Measurements from ENCODE around the gene TIAM2.
"Not testable (repeated sequence)": the region's sequence is repeated elsewhere in the genome, so short reads cannot be mapped to it uniquely, and the experiment has no call there.

Gene TIAM2

DNA sequence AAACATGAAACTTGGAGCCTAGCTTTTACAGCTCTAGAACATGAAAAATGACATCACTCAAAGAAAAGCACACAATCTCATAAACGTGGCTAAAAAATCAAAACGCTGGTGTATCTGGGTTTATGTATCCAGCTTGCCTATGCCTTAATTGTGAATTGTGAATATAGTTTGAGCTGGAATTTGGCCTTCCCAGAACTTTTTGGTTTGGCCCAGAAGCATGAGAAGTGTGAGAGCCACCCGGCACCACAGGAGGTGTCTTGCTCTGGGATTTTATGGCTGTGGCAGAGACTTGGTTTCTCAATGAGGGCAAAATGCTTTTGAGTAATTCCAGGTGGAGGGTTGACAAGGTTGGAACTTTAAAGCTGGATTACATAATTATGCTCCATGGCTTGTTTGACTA, 69.2 kb downstream of the TIAM2 start:
- FAIRE-seq: no peak

DNA sequence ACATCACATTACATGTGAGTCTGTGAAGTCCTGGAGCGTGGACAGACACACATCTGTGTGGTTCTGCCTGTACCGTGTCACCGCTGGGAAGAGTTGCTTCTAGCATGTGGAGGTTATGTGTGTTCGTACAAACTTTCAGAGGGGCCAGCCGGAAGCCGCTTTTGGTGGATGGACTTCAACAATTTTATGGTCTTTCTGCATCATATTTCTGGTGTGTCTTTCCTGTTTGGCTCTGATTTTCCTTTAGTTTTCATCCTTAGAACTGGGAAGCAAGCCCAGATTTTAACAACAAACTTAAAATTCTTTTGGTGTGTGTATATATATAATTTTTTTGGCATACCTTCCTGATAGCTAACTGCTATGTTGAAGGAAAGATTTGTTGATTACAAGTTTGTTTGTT, 71.2 kb downstream of the TIAM2 start:
- peak; percentile 41 for FAIRE-seq

DNA sequence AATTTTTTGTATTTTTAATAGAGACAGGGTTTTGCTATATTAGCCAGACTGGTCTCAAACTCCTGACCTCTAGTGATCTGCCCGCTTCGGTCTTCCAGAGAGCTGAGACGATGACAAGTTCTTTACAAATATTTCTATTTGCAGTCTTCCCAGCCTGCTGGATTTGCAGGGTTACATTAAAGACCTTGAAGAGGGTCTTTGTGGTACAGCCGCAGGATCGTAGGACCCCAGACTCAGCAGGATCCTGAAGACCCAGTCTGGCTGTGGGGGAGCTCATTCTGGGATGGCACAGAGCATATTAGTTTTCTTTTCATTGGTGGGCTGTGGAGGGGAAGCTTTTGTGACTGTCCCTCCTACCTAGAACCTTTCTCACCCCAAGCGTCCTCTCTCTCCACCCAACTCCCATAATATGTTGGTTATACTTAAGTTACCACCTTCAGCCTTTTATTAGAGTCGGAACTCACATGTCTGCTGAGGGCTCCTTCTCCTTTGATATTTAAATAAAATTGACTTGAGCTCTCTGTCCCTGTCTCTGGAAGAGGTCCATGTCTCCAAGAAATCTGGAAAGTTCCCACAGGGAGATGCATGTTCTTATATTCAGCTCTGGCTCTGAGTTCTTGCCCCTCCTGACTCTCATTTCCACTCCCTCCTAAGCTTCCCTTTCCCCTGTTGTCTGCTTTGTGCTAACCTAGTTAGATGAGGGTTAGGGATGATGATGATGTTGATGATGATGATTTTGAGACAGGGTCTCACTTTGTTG, 72.0 kb downstream of the TIAM2 start:
- FAIRE-seq: no peak

DNA sequence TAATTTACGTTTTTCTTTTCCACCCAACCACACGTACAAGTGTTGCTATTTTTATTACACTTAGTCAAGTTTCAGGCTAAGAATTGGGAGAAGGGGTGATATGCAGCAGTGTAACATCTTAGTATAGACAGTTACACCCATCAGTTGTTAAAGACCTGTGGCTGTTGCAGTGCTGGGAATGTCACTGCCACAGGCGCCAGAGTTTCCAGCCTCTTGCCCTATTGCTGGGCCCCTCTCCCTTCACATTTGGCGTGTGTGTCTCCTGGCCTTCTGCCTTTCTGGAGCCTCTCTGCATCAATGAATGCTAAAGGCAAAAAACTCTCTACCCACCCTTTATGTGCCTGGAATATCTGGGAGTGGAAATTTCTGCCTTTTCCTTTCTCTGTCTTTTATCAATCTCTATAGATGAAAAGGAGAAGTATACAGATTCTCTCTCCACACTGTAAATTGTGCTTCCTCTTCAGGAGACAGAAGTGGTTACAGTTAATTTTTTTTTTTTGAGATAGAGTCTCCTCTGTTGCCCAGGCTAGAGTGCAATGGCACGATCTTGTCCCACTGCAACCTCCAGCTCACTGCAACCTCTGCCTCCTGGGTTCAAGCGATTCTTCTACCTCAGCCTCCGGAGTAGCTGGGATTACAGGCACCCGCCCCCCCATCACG, 73.0 kb downstream of the TIAM2 start:
- FAIRE-seq: no peak

DNA sequence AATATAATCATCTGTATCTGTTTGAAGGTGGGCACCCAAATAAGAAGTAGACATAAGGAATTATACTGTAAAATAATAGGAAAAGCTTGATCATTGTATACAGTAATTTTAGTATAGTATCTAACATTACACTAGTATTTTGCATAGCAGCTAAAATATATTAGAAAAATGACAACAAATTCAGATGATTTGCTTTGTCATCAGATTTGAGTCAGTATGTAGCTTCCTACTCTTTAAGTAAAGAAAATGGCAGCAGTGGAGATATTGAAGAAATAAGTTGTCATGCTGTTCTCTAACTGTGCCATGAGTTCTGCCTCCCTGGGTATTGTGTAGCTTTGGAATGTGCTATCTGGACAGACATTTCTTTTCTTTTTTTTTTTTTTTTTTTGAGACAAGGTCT, 74.4 kb downstream of the TIAM2 start:
- no peak for FAIRE-seq

DNA sequence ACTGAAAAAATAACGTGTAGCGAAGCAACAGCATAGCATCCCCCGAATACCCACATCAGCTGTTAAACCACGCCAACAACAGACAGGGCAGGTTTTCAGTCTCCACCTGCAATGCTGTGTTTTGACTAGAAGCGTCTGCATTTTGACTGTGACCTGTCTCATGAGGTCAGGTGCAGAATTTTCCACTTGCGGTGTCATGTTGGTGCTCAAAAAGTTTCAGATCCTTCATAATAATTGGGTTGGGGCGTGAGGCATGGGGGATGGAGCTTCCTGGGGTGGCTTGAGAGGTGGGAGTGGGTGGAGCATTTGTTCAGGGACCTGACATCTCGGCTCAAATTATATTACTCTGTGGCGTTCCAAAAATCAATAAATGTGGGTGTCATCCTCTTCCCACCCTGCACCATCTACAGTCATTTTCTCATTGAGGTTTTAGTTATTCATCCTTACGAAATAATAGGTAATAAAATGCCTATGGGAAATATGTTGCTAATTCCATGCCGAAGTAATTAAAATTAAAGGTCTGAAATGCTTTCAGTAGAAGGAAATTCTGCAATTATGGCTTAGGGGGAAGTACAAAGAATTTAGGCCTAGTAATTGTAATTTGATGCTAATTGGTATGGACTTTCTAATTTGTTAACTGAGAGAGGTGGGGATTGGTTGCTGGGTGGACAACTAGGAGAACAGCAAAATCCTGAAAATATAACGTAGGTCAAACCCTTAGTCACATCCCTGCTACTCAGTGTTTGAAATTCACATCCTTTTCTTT, 81.0 kb downstream of the TIAM2 start:
- FAIRE-seq: no peak

DNA sequence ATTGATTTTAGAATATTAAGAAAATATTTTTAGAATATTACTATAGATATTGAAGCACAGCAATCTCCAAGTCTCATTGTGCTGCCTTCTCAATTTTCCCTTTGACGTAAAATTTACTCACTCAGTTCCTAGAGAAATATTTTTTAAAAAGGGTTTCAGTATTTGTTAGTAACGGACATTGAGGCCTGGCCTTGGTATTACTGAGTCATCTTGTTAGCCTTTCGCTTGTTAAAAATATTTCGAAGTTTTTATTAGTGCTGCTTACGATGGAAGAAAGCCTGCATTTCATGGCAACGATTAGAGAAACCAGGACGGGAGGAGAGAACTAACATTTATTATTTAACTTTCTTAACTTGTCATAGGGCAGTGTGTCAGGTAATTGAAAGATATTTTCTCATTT, 82.2 kb downstream of the TIAM2 start:
- no peak for FAIRE-seq

DNA sequence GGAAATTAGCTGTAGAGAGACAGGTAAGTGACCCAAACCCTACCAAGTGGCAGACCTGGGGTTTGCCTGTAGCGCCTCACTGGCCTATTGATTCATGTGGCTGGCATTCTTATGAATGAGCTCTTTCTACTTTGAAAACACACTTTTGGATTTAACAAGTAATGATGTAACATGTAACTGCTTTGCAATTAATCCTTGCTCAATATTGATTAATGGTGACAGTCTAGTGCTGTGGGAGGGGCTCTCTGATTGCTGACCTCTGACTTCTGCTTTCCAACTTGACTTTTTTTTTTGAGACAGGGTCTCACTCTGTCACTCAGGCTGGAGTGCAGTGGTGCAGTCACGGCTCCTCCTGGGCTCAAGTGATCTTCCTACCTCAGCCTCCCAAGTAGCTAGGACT, 82.7 kb downstream of the TIAM2 start:
- FAIRE-seq: no peak

DNA sequence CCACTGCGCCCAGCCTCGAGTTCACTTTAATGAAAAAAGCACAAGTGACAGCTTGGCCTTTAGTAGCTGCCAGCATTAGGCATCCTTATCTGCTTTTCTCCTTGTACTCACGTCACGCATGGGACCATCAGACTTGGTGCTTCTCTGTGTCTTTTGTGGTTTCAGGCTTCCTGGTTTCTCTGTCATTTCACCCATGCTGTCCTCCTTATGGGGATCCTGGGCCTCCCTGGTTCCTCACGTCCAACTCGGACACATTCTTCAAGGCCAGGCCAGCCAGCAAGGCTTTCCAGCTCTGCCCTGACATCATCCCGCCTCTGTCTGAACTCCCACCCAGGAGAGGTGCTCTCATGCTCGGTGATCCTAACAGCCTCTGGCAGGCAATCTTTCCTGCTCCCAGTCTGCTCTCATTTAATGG, 83.2 kb downstream of the TIAM2 start:
- FAIRE-seq: no peak

DNA sequence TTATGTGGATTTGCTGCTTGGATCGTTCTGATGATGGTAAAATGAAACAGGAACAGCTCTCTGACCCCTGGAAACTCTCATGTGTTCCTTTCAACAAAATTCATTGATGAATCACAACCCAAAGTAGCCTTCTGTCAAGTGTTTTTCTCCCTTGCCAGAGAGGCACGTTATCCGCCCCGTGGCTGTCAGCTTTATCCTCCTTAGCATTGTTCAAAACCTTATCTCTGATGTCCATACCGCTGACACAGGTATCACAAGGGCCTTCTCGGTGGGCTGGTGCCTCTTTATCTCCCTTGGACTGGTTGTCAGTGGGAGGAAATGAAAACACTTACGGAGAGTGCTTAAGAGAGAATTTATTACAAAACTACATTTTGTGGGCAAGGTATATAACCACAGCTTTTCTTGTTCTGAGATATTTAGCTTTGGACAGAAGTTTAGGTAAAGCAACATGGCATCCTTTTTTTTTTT, 84.9 kb downstream of the TIAM2 start:
- no peak for FAIRE-seq

DNA sequence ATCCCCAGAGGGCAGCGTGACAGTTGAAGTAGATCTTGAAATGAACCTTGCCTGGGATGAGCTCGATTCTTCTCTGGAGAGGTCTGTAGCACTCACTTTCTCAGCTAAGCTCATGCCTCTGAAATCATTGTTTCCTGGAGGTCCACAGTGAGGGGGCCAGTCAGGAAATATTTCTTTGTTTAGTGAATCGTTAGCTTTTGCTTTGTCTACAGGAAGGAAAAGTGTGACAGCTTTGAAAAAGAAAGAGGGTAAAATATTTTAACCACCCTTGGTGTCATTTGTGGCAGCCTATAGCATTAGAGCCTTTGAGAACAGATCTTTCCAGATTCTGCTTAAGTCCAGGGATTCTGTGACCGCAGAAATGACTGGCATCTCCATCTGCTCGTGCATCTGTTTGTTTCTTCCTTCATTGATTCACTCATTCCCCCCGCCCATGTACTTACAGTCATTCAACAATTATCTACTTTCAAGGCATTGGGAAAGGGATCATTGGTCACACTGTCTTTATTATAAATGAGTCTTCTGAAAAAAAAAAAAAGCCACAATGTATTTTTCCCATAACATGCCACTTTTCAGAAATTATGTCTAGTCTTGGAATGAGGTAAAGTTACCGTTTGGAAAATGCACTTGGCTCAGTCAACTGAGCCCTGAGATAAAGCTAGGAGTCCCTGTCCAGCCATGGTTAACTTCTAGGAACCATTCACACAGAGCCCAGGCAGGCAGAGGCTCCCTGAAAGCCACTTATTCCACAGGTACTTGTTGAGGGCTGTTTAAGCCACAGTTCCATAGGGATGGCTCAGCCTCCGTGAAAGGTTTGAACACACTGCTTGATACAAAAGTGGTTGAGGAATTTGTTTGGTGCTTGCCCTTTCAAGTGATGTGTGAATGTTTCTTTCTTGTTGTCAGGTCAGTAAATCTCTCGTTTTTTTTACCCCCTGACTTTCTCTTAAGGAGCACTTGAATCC, 86.0 kb downstream of the TIAM2 start:
- FAIRE-seq: no peak

DNA sequence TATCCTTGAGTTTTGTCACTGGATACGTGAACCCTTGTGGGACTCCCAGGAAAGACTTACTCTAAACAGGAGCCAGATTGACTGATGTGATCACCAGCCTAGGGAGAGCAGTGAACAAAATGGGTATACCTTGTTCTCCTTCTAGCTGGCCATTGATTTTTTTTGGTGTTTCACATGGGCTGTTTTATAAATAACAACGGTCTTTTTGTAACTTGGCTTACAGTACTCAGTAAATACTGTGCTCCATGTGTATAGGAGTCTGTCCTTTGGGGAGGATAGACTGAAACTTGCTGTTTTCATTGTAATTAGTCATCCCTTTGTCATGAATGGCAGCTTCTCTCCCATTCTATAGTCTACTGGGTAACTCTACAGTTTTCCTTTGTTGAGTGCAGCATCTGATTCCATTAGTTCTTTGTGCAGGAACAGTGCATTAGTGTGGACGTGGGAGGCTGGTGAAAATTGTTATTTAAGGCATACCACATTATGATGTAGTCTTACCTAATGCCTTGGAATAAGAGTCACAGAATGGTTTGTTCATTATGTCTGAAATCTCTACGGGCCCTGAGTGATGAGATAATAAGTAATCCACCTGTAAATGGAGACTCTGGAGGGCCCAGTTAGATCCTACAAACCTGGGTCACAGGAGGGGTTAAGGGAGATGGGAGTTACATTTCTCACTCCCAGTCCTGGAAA, 89.5 kb downstream of the TIAM2 start:
- FAIRE-seq: no peak

DNA sequence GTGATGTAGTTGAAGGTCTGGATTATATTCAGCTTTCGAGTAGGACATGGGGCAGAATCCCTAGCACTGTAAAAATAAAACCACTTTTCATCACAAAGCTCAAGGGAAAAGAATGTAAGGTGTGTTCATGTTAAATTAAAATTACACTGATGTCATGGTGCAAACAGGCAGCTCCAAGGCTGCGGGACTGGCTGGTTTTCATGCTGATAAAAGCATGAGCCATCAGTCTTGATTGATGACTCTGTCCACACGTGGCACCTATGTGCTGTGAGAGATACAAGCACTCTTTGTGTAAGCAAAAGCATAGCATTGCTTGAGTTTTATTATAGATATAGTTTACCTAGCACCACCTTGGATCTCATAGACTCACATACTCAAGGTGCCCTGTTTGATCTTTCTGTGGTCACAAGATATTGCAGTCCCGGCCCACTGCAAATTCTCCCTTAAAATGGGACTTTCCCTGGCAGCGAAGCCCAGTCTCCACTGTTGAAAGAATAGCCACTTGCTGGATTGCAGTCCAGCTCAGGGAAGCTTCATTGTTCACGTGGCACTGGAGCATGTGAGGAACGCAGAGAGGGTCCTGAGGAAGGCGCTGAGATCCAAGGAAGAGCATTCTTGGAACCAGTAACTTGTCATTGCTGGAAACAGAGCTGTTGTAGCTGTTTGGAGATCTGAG, 90.6 kb downstream of the TIAM2 start:
- FAIRE-seq: no peak

DNA sequence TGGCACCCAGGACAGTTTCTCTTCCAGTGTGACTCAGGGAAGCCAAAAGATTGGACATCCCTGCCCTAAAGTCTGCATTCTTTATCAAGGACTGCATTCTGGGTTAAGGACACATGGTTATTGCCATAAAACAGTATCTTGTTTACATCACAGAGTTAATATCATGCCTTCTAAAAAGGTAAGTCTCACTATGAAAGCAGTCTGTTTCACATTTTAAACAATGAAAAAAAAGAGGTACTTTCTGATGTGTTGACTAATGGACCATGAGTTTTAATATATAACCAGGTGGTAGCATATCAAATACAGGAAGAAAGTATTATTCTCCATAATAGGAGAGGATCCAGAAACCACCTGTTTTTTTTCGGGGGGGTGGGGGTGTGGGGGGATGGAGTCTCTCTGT, 93.7 kb downstream of the TIAM2 start:
- no peak for FAIRE-seq

DNA sequence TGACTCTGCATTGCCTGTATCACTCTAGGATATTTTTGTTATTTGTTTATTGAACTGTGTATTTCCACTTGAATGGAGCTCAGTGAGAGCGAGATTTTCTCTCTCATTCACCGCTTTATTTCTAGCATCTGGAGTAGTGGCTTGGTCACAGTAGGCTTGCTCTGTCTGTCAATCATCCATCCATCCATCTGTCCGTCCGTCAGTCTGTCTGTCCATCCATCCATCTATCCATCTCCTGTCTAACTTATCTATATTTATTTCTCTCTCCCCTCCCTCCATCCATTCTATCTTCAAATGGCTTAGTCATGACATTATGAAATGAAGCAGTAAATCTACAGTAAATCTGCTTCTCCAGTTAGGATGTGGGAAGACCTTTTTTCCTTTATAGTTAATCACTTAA, 94.6 kb downstream of the TIAM2 start:
- FAIRE-seq: no peak

DNA sequence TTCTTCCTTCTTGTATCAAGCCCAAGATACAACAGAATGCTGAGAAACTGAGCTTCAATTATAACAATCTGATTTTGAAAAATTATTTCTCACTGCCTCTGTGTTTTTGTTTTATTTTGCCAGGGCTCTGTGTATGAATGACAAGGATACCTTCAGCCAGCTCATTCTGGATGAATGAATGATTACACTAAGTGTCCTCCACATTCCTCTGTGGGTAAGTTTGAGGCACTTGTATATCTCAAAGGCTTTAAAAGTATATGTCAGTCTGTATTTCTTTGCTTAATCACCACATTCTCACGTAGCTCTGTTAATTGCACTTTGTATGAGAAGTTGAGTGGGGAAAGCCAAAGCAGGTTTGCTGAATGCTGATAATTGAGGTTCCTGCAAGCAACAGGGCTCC, 95.1 kb downstream of the TIAM2 start:
- FAIRE-seq: no peak

DNA sequence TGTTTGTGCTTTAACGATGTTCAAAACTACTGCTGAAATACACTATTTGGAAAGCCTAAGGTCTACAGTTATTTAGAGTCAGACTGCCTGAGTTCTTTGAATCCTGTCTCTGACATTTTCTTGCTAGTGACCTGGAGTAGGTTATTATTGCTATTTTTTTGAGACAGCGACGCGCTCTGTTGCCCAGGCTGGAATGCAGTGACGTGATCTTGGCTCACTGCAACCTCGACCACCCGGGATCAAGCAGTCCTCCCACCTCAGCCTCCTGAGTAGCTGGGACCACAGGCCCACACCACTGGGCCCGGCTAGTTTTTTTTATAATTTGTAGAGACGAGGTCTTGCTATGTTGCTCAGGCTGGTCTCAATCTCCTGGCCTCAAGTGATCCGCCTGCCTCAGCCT, 96.6 kb downstream of the TIAM2 start:
- FAIRE-seq: no peak

DNA sequence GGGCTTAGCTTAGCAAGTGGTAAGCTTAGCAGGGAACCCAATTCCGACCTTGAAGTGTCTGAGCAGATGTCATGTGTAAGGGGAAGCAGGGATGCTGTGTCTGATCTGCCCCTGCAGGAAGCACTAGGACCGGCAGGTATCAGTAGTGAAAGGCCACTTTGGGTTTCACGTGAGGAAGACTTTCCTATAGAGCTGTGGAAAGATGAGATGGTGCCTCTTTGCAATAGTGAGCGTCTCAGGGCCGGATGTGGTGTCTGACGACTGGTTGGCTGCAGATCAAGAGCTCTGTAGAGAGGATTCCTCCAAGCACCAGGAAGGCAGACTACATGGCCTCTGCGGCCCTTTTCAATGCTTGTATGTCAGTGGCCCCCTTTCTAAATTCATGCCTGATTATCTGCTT, 98.3 kb downstream of the TIAM2 start:
- no peak for FAIRE-seq

DNA sequence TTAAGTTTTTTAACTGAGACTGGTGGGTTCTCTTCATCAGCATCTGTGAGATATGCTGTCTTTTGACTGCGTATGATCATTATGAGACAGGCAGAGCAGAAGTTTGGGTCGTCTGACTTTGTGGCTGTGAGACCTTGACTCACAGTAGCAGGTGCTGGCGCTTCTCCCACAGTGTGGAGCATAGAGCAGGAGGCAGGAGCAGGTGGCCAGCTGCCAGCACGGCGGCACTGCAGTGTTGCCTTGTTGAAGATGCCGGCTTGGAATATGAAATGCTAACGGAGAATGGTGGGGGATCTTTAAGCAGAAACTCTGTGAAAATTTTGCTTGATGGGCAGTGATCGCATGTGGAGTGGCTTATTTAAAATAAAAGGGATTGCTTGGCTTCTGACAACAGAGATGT, 105.0 kb downstream of the TIAM2 start:
- FAIRE-seq: no peak

DNA sequence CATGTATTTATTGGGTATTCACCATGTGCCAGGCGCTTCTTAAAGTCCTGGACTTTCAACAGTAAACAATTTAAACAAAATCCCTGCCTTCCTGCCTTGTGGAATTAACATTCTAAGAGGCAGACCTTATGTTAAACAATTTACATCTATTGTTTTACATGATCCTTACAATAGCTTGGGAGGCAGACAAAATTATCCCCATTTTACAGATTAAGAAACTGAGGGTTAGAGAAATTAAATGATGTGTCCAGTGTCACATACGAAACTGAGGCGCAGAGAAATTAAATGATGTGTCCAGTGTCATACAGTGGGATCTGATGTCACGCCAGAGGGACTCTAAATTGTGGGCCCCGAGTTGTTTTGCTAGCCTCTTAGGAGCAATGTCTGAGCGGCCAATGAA, 105.5 kb downstream of the TIAM2 start:
- no peak for FAIRE-seq

DNA sequence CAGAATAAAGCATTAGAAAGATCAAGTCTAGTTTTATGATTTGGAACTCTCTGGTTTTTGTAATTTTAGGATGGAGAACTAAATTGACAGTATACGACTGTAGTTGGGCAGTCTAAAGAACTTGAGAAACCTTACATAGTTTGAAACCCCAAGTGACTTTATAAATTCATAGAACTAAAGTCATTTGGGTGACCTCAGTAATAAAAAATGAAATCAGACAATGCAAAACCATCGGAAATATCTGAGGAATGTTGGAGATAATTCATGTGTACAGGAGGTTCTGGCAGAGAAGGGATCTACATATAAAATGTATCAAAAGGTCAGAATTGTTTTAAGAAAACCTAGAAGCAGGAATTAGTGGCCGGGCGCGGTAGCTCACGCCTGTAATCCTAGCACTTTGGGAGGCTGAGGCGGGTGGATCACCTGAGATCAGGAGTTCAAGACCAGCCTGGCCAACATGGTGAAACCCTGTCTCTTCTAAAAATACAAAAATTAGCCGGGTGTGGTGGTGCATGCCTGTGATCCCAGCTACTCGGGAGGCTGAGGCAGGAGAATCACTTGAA, 108.0 kb downstream of the TIAM2 start:
- not testable (repeated sequence) for FAIRE-seq
